T-helper 1 cell (primary cell): ENCODE measurements around the gene NEIL3.

ENCODE experiments used
- DNase-seq, 5 donors: peaks; one replicate each; pipeline ENCODE4 v3.0.0-alpha.2; 2012 to 2020
- total RNA-seq, 4 donors: gene quantifications; one replicate each; lab custom pipeline; 2026; lab: John Stamatoyannopoulos, UW

Gene NEIL3, protein sequence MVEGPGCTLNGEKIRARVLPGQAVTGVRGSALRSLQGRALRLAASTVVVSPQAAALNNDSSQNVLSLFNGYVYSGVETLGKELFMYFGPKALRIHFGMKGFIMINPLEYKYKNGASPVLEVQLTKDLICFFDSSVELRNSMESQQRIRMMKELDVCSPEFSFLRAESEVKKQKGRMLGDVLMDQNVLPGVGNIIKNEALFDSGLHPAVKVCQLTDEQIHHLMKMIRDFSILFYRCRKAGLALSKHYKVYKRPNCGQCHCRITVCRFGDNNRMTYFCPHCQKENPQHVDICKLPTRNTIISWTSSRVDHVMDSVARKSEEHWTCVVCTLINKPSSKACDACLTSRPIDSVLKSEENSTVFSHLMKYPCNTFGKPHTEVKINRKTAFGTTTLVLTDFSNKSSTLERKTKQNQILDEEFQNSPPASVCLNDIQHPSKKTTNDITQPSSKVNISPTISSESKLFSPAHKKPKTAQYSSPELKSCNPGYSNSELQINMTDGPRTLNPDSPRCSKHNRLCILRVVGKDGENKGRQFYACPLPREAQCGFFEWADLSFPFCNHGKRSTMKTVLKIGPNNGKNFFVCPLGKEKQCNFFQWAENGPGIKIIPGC
- total RNA-seq: 0.24 to 2.4 (median 1.3) reads per million in 4 donors

DNA sequence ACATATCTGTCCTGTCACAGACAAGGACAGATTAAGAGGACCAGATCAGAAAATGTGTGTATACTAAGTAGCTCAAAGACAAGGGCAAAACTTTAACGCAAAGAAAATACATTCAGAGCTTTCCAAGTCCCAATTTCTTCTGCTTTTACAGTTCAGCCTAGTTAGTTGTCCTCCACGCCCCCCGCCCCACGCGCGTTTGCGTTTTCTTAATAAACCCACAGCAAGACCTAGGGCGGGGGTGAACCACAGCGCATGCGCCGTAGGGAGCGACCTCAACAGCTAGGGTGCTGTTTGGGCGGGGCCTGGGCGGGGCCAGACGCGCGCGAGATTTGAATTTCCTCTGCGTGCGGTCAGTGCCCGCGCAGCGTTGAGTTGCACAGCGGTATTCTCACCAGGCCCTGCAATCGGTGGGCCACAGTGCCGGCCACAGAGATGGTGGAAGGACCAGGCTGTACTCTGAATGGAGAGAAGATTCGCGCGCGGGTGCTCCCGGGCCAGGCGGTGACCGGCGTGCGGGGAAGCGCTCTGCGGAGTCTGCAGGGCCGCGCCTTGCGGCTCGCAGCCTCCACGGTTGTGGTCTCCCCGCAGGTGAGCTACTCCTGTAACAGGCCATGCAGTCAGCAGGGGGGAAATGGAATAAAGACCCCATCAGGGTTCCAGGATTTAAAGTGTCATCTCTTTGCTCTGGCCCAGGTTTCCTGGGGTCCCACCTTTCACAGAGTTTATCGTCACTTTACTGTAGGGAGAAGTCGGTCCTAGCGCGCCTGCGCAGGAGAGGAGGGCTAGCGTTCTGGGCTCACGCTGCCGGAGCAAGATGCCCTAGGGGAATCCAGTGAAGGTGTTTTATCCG lies at the start of gene NEIL3:
NEIL3 (plus strand) TSS at position 353 of the 850 bp plus-strand sequence; CDS start at position 433, 80 bp downstream.
- DNase-seq: peak; percentile 89 to 96 (median 92)

DNA sequence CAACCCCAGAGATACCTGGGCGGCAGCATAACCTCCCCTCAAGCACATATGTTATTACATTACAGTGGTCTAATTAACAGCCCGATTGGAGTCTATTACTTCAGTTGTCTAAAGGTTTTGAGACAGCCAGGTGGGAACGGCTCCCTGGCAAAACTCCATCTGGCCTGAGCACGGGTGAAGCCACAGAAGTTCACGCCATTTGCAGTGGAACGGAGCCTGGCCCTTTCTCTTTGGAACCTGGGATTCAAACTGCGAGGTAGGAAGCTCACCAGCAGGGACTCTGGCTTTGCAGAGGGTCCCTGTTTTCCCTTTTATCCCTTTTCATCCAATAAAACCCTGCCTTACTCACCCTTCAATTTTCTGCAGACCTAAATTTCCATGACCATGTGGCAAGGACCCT lies 45.9 kb upstream of the NEIL3 start:
- no peak for DNase-seq

DNA sequence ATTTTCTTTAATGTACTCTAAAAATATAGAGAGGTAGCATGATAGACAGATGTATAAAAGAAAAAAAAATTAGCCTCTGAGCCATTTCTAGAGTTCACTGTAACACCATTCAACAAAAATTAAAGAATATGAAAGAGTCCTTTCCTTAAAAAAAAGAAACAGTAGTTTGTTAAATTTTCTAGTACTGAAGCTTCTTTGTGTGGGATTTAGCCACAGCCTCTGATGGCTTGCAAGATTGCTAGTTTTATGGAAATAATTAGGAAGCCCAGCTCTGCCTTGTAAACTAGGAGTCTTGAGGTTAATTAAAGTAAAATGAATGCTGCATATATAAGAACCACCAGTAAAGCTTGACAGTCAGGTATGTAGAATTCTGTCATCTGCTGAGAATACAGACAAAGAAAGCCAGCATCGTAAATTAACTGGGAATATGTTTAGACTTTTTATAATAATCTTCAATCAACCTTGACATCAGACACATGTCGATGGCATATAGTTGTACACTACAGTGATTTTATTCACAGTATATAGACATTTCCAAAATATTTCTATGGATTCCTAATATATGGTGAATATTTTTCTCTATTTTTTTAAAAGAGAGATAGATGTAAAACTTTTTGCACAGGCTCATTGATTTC lies 44.8 kb upstream of the NEIL3 start:
- no peak for DNase-seq

DNA sequence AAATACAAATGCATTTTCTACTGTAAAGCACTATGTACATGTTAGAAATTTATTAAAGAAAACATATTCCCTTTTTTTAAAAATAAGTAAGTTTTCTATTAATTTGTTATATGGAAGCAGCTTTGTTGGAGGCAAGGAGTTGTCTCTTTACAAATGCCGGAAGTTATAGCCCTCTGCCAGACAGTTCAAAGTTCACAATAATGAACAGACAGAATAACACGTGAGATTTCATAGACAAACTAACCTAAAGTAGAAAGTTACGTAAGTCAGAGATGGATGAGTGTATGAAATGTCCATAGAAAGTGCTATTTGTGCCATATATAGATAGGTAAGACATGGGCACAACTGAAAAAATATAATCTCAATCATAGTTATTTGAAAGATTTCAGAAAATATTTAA lies 43.9 kb upstream of the NEIL3 start:
- DNase-seq: no peak

DNA sequence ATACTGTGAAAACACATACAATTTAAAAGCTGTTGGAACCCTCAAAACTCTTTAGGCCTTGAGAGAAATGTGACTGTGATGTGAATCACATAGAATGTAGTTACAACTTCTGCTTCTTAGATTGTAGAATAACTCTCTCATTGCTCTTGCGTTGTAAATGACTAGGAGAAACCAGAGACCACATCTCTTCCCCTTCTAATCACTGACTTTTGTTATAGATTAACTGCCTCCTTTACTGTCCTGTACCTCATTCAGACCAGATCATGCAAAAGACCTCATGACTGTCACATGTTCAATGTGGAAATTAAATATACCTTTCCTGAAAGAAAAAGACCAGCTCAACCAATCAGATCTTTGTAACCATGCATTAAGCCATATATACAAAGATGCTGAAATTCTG lies 43.2 kb upstream of the NEIL3 start:
- DNase-seq: no peak

DNA sequence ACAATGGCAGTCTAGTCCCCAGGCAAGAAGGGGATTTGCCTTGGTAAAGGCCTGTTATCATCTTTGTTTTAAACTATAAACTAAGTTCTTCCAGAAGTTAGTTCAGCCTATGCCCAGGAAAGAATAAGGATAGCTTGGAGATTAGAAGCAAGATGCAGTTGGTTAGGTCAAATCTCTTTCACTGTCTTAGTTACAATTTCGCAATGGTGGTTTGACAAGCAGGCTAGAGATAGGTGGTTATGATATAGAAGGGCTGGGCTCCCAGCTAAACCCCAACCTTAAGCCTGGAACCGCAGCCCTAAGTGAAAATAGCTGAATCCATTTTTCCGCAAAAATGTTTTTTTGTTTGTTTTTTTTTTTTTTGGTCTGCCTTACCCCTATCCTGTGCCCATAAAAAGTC lies 41.8 kb upstream of the NEIL3 start:
- no peak for DNase-seq

DNA sequence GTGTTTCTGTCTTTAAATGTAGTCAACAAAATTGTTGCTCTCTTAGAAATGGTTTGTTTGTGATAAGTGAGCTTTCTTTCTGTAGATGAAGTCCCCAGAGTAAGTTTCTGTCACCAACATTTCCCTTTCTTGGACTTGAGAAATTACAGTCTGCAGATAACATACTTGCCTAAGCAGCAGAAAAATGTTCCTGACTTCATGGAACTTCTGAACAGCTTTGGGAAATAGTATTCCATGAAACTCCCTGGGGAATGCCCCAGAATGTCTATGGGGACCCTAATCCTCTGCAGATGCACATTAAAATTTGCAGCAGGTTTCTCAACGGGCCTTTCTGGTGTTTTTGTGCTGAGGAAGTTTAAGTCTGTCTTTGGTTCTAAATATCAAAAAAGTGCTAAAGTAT lies 38.6 kb upstream of the NEIL3 start:
- DNase-seq: no peak

DNA sequence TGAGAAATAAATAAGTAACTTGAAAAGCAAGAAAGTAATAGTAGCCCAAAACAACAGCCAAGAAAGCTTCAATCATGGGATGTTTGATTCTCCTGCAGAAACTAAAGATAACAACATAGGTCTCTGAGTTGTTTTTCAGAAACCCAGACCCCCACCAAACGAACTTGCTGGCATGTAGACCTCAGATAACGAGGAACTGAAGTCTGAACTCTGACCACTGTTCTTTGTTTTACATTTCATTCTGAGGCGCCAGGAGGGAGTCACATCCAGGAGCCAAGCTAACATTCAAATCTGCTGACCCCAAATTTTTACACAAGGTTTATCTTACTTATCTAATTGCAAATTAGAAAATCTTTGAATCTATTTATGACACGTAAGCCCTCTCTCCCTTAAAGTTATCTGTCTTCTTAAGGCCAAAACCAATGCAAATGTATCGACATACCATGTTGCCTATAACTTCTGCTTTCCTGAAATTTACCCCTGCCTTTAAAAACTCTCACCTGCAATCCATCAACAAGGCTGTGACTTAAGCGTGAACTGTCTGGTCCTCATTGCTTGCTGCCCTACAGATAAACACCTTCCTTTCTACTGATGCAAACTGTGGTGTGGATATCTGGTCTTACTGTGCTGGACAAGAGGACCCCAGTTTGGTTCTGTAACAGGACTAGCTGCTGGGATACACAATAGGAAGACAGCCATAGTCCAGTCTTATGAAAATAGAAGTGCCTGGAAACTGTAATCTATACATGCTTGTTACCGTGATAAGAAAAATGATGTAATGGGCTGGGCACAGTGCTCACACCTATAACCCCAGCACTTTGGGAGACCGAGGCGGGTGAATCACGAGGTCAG lies 37.5 kb upstream of the NEIL3 start:
- no peak for DNase-seq

DNA sequence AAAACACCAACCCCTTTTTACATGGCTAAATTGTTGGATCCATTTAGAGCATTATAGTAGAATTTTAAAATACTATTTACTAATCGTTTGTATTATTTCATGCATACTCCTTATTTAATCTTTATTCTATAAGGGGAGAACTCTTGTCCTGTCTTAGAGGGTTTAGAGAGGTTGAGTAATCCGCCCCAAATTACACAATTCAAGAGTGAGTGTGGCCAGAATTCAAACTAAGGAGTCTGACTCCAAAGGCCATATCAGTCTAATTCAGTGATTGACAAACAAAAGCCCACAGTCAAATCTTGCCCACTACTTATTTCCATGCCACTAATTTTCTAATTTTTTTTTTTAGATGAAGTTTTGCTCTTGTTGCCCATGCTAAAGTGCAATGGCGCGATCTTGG lies 33.7 kb upstream of the NEIL3 start:
- DNase-seq: no peak

DNA sequence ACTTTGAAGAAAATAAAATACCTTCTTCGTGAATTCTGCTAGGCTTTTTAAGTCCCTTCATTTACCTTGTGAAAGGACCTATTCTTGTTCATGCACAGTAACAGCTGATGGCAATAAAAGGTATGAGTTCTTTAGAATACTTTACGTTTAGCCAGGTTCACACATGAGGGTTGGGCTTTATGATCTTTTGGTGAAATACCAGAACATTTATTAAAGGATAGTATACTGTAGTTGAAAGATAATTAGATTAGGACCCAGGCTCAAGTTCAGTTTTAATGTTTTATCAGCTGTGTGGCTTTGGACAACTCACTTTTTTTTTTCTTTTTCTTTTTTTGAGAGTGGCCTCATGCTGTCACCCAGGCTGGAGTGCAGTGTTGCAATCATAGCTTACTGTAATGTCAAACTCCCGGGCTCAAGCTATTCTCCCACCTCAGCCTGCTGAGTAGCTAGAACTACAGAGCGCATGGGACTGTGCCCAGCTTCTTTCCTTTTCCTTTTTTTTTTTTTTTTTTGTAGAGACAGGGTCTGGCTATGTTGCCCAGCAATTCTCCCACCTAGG lies 28.2 kb upstream of the NEIL3 start:
- DNase-seq: no peak

DNA sequence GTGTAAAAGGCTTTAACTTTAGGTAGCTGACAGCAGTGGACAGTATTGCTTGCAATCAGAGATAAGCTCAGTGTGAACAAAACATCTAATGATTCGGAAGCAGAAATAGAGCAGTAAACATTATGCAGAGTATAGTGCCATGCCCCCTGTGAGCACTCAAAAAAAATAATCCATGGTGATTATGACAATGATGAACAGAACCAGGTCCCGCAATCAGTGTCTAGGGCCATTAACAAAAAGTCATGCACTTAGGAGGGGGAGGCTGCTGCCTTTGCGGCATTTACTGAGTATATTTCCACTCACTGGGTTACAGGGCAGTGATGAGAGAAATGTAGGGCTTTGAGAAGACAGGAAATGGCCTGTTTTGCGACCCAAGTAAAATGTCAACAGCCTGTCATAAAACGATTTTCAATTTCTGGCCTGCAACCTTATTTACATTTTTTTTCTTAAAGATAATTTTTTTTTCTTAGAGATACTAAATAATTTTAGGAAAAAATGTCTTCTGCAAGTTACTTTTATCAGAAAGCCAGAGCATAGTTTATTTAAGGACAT lies 27.3 kb upstream of the NEIL3 start:
- no peak for DNase-seq

DNA sequence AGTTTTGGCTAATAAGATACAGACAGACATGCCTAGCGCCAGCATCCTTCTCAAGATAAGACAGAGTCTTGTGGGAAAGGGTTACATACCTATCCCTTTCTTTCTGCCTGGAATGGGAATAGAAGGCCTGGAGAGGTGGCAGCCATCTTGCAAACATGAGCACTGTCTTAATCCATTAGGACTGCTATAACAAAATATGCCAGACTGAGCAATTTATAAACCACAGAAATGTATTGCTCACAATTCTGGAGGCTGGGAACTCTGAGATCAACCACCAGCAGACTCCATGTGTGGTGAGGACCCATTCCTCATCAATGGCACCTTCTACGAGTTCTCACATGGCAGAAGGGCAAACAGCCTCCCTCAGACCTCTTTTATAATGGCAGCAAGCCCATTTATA lies 26.5 kb upstream of the NEIL3 start:
- DNase-seq: no peak

DNA sequence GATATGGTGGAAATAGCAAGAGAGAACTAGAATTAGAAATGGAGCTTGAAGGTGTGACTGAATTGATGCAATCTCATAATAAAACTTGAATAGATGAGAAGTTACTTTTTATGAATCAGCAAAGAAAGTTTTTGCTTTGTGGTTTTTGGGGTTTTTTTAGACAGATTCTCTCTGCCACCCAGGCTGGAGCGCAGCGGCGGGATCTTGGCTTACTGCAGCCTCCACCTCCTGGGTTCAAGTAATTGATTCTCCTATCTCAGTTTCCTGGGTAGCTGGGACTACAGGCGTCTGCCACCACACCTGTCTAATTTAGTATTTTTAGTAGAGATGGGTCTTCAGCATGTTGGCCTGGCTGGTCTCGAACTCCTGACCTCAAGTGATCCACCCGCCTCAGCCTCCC lies 23.7 kb upstream of the NEIL3 start:
- DNase-seq: no peak

DNA sequence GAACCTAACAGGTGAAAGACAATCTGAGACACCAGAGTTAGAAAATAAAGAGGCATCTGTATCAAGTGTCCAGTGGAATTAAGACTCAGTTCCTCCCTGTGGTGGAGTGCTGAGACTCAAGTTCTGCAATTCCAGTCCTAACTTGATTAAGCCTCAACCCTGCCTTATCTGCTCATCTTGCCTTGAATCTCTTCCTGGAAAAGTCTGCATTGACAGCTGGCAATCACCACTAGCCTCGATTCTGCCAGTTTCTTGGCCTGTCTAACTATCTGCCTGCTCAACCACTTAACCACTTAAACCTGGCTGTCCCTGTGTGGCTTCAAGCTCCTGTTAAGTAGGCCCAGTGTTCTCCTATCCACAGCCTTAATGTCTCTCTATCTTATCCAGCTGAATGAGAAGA lies 22.4 kb upstream of the NEIL3 start:
- DNase-seq: no peak

DNA sequence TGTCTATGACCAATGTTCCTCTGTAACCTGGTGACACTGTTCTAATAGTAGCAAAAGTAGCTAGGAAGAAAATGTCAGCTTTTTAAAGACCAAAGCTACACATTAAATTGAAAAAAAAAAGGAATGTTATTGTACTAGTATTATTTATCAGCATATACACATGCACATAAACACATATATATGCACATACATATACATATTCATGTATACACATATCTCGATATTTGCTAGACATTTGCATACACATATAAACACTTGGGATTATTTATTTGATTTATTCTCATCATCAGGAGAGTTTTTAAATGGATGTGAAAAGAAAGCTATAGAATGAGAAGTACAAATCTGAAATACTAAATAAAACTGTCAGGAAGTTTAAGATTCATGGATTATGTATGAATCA lies 21.3 kb upstream of the NEIL3 start:
- DNase-seq: no peak

DNA sequence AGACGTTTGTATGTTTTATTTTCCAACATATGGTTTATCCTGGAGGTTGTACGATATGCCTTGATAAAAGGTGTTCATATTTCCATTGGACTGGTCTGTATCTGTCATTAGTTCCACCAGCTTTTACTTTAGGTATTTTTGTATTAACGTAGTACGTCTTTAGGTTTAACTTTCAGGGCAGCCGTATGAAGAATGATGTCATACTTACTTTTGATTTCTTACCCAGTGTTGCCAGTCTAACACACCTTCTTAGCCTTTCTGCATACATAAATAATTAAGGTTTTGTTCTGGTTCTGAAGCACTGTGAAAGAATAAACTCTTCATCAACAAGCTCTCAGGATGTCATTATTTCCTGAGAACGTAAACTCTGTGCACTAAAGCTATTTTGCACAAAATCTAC lies 18.9 kb upstream of the NEIL3 start:
- DNase-seq: no peak

DNA sequence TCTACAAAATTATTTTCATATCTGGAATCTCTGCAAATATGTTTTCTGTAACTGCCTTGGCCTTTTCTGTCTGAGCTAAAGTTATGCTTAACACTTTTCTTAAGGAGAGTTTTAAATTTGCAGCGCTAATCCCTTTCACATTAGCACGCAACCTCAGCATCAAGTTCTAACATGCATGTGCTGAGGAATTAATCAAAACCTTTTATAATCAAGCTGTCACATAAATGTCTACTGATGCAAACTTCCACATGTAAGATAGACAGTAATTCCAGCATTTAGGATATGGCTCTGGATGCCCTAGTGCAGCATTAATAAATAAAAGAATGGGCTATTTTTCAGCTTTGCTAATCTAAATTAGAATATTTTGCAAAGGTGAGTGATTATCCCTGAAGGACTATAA lies 17.5 kb upstream of the NEIL3 start:
- DNase-seq: no peak

DNA sequence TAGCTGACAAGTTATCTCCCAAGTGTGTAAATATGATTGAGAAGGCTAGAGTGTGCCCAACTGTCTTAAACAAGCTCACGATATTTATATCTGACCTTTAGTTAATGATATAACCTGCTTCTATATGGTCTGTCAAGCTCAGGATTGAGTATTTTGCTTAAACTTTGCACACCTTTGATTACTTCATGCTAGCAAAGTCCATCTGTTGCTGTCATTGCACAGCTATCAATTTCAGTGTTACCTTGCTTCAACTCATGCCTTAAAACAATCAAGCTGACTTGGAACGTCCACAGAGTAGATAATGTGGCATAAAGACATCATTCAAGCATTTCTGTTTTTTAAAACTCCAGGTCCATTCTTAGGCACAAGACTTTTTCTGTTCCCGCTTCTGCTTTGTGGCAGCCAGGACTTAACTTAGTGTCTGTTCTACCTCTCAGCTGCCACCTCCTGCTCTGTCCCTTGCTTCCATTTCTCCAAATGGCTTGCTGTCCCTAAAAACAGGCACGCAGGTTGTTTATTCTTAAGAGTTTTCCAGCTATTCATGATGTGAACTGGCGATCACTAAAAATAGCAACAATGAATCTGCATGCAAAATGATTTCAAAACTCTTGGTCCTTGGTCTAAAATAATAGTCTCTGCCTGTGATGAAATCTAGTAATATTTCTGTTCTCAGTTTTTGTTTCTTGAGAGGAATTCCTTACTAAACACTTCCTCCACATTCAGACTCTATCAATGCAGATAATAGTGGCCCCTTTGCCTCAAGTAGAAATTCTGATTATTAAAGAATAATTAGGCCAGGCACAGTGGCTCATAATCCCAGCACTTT lies 16.3 kb upstream of the NEIL3 start:
- DNase-seq: no peak

DNA sequence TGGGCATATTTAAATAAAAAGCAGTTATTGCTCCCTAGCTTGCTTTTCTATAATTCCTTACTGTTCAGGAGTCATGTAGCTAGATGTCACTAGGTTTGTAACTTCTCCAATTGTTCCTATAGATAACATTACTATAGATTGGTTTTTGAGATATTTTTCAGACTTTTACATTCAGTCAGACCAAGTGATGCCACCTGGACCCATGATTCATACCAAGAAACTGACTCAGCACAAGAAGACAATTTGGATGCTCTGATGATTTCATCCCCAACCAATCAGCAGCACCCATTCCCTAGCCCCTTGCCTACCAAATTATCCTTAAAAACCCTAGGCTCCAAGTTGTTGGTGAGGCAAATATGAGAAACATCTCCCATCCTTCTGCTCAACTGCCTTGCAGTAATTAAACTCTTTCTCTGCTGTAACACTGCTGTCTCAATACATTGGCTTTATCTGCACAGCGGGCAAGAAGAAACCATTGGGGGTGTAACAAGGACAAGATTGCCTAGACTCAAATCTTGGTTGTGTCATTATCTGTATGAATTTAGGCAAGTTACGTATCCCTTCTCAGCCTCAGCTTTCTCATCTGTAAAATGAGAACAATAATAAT lies 11.8 kb upstream of the NEIL3 start:
- DNase-seq: no peak

DNA sequence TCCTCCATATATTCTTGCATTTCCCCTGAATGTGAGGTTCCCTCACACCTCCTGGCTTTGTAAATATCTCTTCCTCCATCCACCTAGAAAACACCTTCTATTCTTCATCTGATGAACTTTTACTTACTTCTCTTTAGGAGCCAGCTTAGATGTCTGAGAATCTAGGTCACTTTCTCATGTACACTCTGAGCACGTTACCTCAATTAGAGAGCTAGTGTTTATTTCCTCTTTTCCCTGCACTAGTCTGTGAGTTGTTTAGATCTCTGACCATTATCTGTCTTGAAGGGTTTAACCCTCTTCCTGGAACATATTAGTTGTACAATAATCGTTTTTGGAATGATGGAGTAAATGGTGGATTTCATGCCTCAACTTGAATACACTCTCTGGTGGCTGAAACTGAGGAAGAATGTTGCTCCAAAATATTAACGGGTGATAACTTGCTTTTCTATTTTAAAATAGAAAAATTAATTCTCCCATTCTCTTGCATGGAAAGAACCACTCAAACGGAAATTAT lies 8.5 kb upstream of the NEIL3 start:
- DNase-seq: no peak
